Loucy (cell line): ENCODE results near the gene MICU1.

Source experiments
- CTCF ChIP-seq: fragments of 200-600 bp; sonication (generic); conservative IDR thresholded peaks from 2 replicates; pipeline ENCODE4 v1.5.1; 2014; ENCODE audit warnings: mild to moderate bottlenecking, antibody characterized with exemption, low read length
- EZH2phosphoT487 ChIP-seq: fragments of 200-600 bp; IDR thresholded peaks from 2 replicates; pipeline ENCODE4 v1.6.1; 2018; ENCODE audit warnings: antibody characterized with exemption, mild to moderate bottlenecking, moderate library complexity, borderline replicate concordance

- no peak for TF ChIP-seq CTCF
- no peak for TF ChIP-seq EZH2phosphoT487
Measured at GRCh38 chr10:72487116-72487515, 138.8 kb downstream of the MICU1 start.
